SU-DHL-6 (cell line): ENCODE measurements around the gene CFAP20DC.

Experiments
- H2AFZ ChIP-seq: fragments of 200-600 bp; sonication (generic); 2 replicates; pipeline ENCODE4 v1.6.1; 2014; ENCODE audit warnings: low read depth, mild to moderate bottlenecking, moderate library complexity, mixed read lengths, antibody characterized with exemption, low read length; ENCODE audit not compliant: severe bottlenecking
- H3F3A ChIP-seq: fragments of 200-600 bp; shearing (Covaris generic); 2 replicates; pipeline ENCODE4 v1.6.0; 2016; ENCODE audit warnings: antibody characterized with exemption, mild to moderate bottlenecking; ENCODE audit not compliant: insufficient read depth
- H3K27ac ChIP-seq: fragments of 200-600 bp; sonication (generic); 2 replicates; pipeline ENCODE4 v1.5.1; 2016; ENCODE audit warnings: low read depth, mild to moderate bottlenecking, low read length, moderate library complexity, mixed read lengths
- H3K27me3 ChIP-seq: fragments of 200-600 bp; sonication (generic), shearing (Covaris generic); 2 replicates; pipeline ENCODE4 v1.6.0; 2014; ENCODE audit warnings: mild to moderate bottlenecking, low read length
- H3K36me3 ChIP-seq: fragments of 200-600 bp; sonication (generic); 2 replicates; pipeline ENCODE4 v1.6.1; 2014; ENCODE audit warnings: mild to moderate bottlenecking, low read length, mixed read lengths
- H3K4me2 ChIP-seq: fragments of 300-600, 200-600 bp; shearing (Covaris generic), sonication (generic); 2 replicates; pipeline ENCODE4 v1.6.0; 2014; ENCODE audit warnings: low read length, low read depth, mild to moderate bottlenecking; ENCODE audit not compliant: poor library complexity, severe bottlenecking
- H3K4me3 ChIP-seq: fragments of 200-600 bp; sonication (generic); 2 replicates; pipeline ENCODE4 v1.5.1; 2014; ENCODE audit warnings: antibody characterized with exemption, low read length, mild to moderate bottlenecking, mixed read lengths; ENCODE audit not compliant: insufficient read depth, poor library complexity, severe bottlenecking
- H3K79me2 ChIP-seq: fragments of 200-600 bp; sonication (generic); 2 replicates; pipeline ENCODE4 v1.6.1; 2014; ENCODE audit warnings: mild to moderate bottlenecking, low read length, moderate library complexity; ENCODE audit not compliant: insufficient read depth
- H3K9ac ChIP-seq: fragments of 200-600 bp; sonication (generic); 2 replicates; pipeline ENCODE4 v1.7.0; 2014; ENCODE audit warnings: mild to moderate bottlenecking, low read length
- H3K9me2 ChIP-seq: fragments of 200-600 bp; sonication (generic); replicated peaks from 2 replicates; pipeline ENCODE4 v1.6.1; 2014; ENCODE audit warnings: low read length; ENCODE audit not compliant: insufficient read depth
- H3K9me3 ChIP-seq: fragments of 200-600 bp; sonication (generic); 2 replicates; pipeline ENCODE4 v1.6.1; 2014; ENCODE audit warnings: low read length, mixed read lengths; ENCODE audit not compliant: insufficient read depth
- H4K20me1 ChIP-seq: fragments of 200-600 bp; sonication (generic); 2 replicates; pipeline ENCODE4 v1.6.1; 2014; ENCODE audit warnings: low read depth, mild to moderate bottlenecking, antibody characterized with exemption, low read length, moderate library complexity, mixed read lengths
- CTCF ChIP-seq: fragments of 200-600 bp; sonication (generic); IDR thresholded peaks from one replicate; pipeline ENCODE4 v1.5.1; 2017; ENCODE audit warnings: antibody characterized with exemption, mild to moderate bottlenecking, low read length, moderate library complexity; ENCODE audit not compliant: insufficient read depth, poor library complexity, severe bottlenecking
- EZH2phosphoT487 ChIP-seq: fragments of 200-600 bp; sonication (generic), shearing (Covaris generic); conservative IDR thresholded peaks from 2 replicates; pipeline ENCODE4 v1.6.1; 2018; ENCODE audit warnings: mild to moderate bottlenecking, antibody characterized with exemption, low read length, moderate library complexity, mixed read lengths

The CFAP20DC gene

GRCh38 chr3:59088761-59089160, 38.9 kb upstream of the CFAP20DC start:
- H2AFZ ChIP-seq = no peak overlapping the region
- no peak overlapping the region for H3K4me2 ChIP-seq
- no peaks in the 10 kb centered on the region for H3K36me3 ChIP-seq
- TF ChIP-seq CTCF (no peak), EZH2phosphoT487 (no peak)
- H3K27ac ChIP-seq = no peak overlapping the region
- no peaks in the 10 kb centered on the region for H3K79me2 ChIP-seq
- no peaks in the 10 kb centered on the region for H3F3A ChIP-seq
- H4K20me1 ChIP-seq = no peaks in the 10 kb centered on the region
- no peak overlapping the region for H3K4me3 ChIP-seq
- no peaks in the 10 kb centered on the region for H3K9me3 ChIP-seq
- H3K27me3 ChIP-seq = no peaks in the 10 kb centered on the region
- H3K9ac ChIP-seq = no peak overlapping the region
- H3K9me2 ChIP-seq = no peaks in the 10 kb centered on the region

GRCh38 chr3:59085976-59086375, 36.2 kb upstream of the CFAP20DC start:
- Histone ChIP-seq H3K36me3 (no peaks in the 10 kb centered on the region), H3F3A (no peaks in the 10 kb centered on the region), H3K27ac (no peak overlapping the region), H3K4me3 (no peak overlapping the region), H3K4me2 (no peak overlapping the region), H3K9ac (no peak overlapping the region), H3K27me3 (no peaks in the 10 kb centered on the region), H3K79me2 (no peaks in the 10 kb centered on the region), H3K9me2 (no peaks in the 10 kb centered on the region), H2AFZ (no peak overlapping the region), H3K9me3 (no peaks in the 10 kb centered on the region), H4K20me1 (no peaks in the 10 kb centered on the region)
- TF ChIP-seq CTCF (no peak), EZH2phosphoT487 (no peak)

- Histone ChIP-seq H3K4me2 (no peak overlapping the region), H4K20me1 (no peaks in the 10 kb centered on the region), H3K9me3 (no peaks in the 10 kb centered on the region), H3K79me2 (no peaks in the 10 kb centered on the region), H3K27me3 (no peaks in the 10 kb centered on the region), H3K36me3 (no peaks in the 10 kb centered on the region), H3F3A (no peaks in the 10 kb centered on the region), H3K4me3 (no peak overlapping the region), H3K27ac (no peak overlapping the region), H3K9ac (no peak overlapping the region), H2AFZ (no peak overlapping the region), H3K9me2 (no peaks in the 10 kb centered on the region)
- TF ChIP-seq EZH2phosphoT487 (no peak), CTCF (no peak)
These were observed 34.8 kb upstream of the CFAP20DC start for GRCh38 chr3:59084583-59084982.
